Measurements from ENCODE around the gene EBPL. TPM values are rescaled to one million over a fixed set of nuclear protein-coding genes. Genes with fewer than 3 reads are reported as not detected.

EBPL gene
- polyA plus RNA-seq, 1 donor (not counting 4 experiments of a cell fraction or from before 2014, with no cell fraction given), result 107 TPM

GRCh38 chr13:49633710-49634109 is 57.6 kb downstream of the EBPL start:
- TF ChIP-seq CTCF (optimal IDR thresholded peaks at IDR 0.05 in 1 of 3, IDR thresholded peaks at IDR 0.05 in 1 of 3, conservative IDR thresholded peaks at IDR 0.05 in 1 of 3; ENCODE audit: extremely low read depth in 1 of 3, insufficient read depth in 2 of 3, low read length in 3 of 3) (no peak), EZH2 (IDR thresholded peaks at IDR 0.05; ENCODE audit: low read length) (no peak)
- Histone ChIP-seq H3K4me2 (ENCODE audit: control insufficient read depth, extremely low read depth, insufficient read depth, low read depth, low read length) (no peak overlapping the region), H3K4me3 (ENCODE audit: control insufficient read depth in 2 of 3, extremely low read depth in 1 of 3, insufficient read depth in 2 of 3, low read depth in 1 of 3, low read length in 3 of 3) (no peak overlapping the region), H3K27me3 (ENCODE audit: control insufficient read depth, extremely low read depth, insufficient read depth, low read length) (no peaks in the 10 kb centered on the region), H3K4me1 (ENCODE audit: control insufficient read depth, extremely low read depth, insufficient read depth, low read length) (no peaks in the 10 kb centered on the region), H3K9ac (ENCODE audit: control insufficient read depth, extremely low read depth, insufficient read depth, low read length) (no peak overlapping the region), H3K79me2 (ENCODE audit: control insufficient read depth, insufficient read depth, low read length) (no peaks in the 10 kb centered on the region), H3K9me3 (ENCODE audit: control insufficient read depth, low read depth, low read length) (no peaks in the 10 kb centered on the region), H2AFZ (ENCODE audit: control insufficient read depth, low read length) (no peak overlapping the region), H3K27ac (ENCODE audit: control insufficient read depth, insufficient read depth, low read length) (no peak overlapping the region), H4K20me1 (ENCODE audit: control insufficient read depth, extremely low read depth, insufficient read depth, low read length) (no peaks in the 10 kb centered on the region), H3K9me1 (ENCODE audit: control insufficient read depth, extremely low read depth, insufficient read depth, low read length) (no peaks in the 10 kb centered on the region), H3K36me3 (ENCODE audit: control insufficient read depth in 2 of 2, extremely low read depth in 1 of 2, insufficient read depth in 2 of 2, low read length in 2 of 2) (no peaks in the 10 kb centered on the region)
- no peak for FAIRE-seq
- dilution Hi-C loops (cut with MboI; ENCODE audit: extremely low pct_ligation_motif_present, low sequenced_read_pairs), result no loop called here
- DNase-seq (ENCODE audit: low read depth, low spot score), result no peak

- Histone ChIP-seq H3K9me3 (ENCODE audit: control insufficient read depth, low read depth, low read length) (no peaks in the 10 kb centered on the region), H4K20me1 (ENCODE audit: control insufficient read depth, extremely low read depth, insufficient read depth, low read length) (no peaks in the 10 kb centered on the region), H3K27me3 (ENCODE audit: control insufficient read depth, extremely low read depth, insufficient read depth, low read length) (no peaks in the 10 kb centered on the region), H3K4me1 (ENCODE audit: control insufficient read depth, extremely low read depth, insufficient read depth, low read length) (peaks cover 8% of the 10 kb centered on the region), H3K9ac (ENCODE audit: control insufficient read depth, extremely low read depth, insufficient read depth, low read length) (no peak overlapping the region), H3K79me2 (ENCODE audit: control insufficient read depth, insufficient read depth, low read length) (no peaks in the 10 kb centered on the region), H3K4me3 (ENCODE audit: control insufficient read depth in 2 of 3, extremely low read depth in 1 of 3, insufficient read depth in 2 of 3, low read depth in 1 of 3, low read length in 3 of 3) (no peak overlapping the region), H2AFZ (ENCODE audit: control insufficient read depth, low read length) (no peak overlapping the region), H3K9me1 (ENCODE audit: control insufficient read depth, extremely low read depth, insufficient read depth, low read length) (no peaks in the 10 kb centered on the region), H3K4me2 (ENCODE audit: control insufficient read depth, extremely low read depth, insufficient read depth, low read depth, low read length) (no peak overlapping the region), H3K27ac (ENCODE audit: control insufficient read depth, insufficient read depth, low read length) (no peak overlapping the region), H3K36me3 (ENCODE audit: control insufficient read depth in 2 of 2, extremely low read depth in 1 of 2, insufficient read depth in 2 of 2, low read length in 2 of 2) (no peaks in the 10 kb centered on the region)
- dilution Hi-C loops (cut with MboI; ENCODE audit: extremely low pct_ligation_motif_present, low sequenced_read_pairs), result no loop called here
- no peak for TF ChIP-seq CTCF (optimal IDR thresholded peaks at IDR 0.05 in 1 of 3, IDR thresholded peaks at IDR 0.05 in 1 of 3, conservative IDR thresholded peaks at IDR 0.05 in 1 of 3; ENCODE audit: extremely low read depth in 1 of 3, insufficient read depth in 2 of 3, low read length in 3 of 3)
- no peak for TF ChIP-seq EZH2 (IDR thresholded peaks at IDR 0.05; ENCODE audit: low read length)
- FAIRE-seq, result no peak
- no peak for DNase-seq (ENCODE audit: low read depth, low spot score)
Observed at GRCh38 chr13:49632156-49632555, 59.1 kb downstream of the EBPL start.
